Measurements from ENCODE around the gene SCUBE3. TPM values are rescaled to one million over a fixed set of nuclear protein-coding genes. Genes with fewer than 3 reads are reported as not detected.

Gene SCUBE3
- total and polyA plus RNA-seq, 2 donors = 0.09 to 0.14 TPM

- DNase-seq (ENCODE audit: low read depth in 6 of 9, low spot score in 9 of 9) = no peak
Measured at GRCh38 chr6:35275744-35276260, 62.0 kb downstream of the SCUBE3 start.

GRCh38 chr6:35278708-35279107, 65.0 kb downstream of the SCUBE3 start:
- Histone ChIP-seq H3K36me3 (ENCODE audit: control insufficient read depth in 2 of 2, insufficient read depth in 2 of 2, low read length in 1 of 2) (peaks cover 30 to 32% of the 10 kb centered on the region in 2 donors), H3K4me3 (ENCODE audit: low read length in 2 of 2) (no peak overlapping the region), H3K27me3 (ENCODE audit: control insufficient read depth in 2 of 2, insufficient read depth in 1 of 2, low read length in 1 of 2) (no peaks in the 10 kb centered on the region), H3K9me3 (ENCODE audit: control insufficient read depth in 2 of 2, insufficient read depth in 1 of 2, low read length in 1 of 2) (peaks cover 0 to 2% of the 10 kb centered on the region in 2 donors), H3K27ac (ENCODE audit: low read depth in 1 of 2, low read length in 1 of 2) (no peak overlapping the region), H3K4me1 (ENCODE audit: control insufficient read depth in 2 of 2, insufficient read depth in 2 of 2, low read length in 2 of 2) (no peaks in the 10 kb centered on the region)
- WGBS = 99% methylated on average over 3 of the region's 3 CpGs
- DNase-seq (ENCODE audit: low read depth in 6 of 9, low spot score in 9 of 9) = no peak

More at GRCh38 chr6:35275744-35276260, 62.0 kb downstream of the SCUBE3 start:
- no peaks in the 10 kb centered on the region for H3K9me3 ChIP-seq (ENCODE audit: control insufficient read depth in 2 of 2, insufficient read depth in 1 of 2, low read length in 1 of 2)
- peaks cover 4% of the 10 kb centered on the region in 2 donors for H3K36me3 ChIP-seq (ENCODE audit: control insufficient read depth in 2 of 2, insufficient read depth in 2 of 2, low read length in 1 of 2)
- H3K4me1 ChIP-seq (ENCODE audit: control insufficient read depth in 2 of 2, insufficient read depth in 2 of 2, low read length in 2 of 2) = no peaks in the 10 kb centered on the region
- H3K4me3 ChIP-seq (ENCODE audit: low read length in 2 of 2) = no peak overlapping the region
- H3K27ac ChIP-seq (ENCODE audit: low read depth in 1 of 2, low read length in 1 of 2) = no peak overlapping the region
- 95% methylated on average over 4 of the region's 4 CpGs for WGBS
- no peaks in the 10 kb centered on the region for H3K27me3 ChIP-seq (ENCODE audit: control insufficient read depth in 2 of 2, insufficient read depth in 1 of 2, low read length in 1 of 2)

- Histone ChIP-seq H3K4me3 (ENCODE audit: low read length in 2 of 2) (no peak overlapping the region), H3K36me3 (ENCODE audit: control insufficient read depth in 2 of 2, insufficient read depth in 2 of 2, low read length in 1 of 2) (peaks cover 36 to 45% of the 10 kb centered on the region in 2 donors)
- WGBS = 90% methylated on average over 4 of the region's 4 CpGs
Measured at GRCh38 chr6:35280903-35281302, 67.1 kb downstream of the SCUBE3 start.

GRCh38 chr6:35282472-35282871, 68.7 kb downstream of the SCUBE3 start:
- Histone ChIP-seq H3K4me3 (ENCODE audit: low read length in 2 of 2) (no peak overlapping the region), H3K9me3 (ENCODE audit: control insufficient read depth in 2 of 2, insufficient read depth in 1 of 2, low read length in 1 of 2) (peaks cover 0 to 2% of the 10 kb centered on the region in 2 donors), H3K27ac (ENCODE audit: low read depth in 1 of 2, low read length in 1 of 2) (no peak overlapping the region), H3K36me3 (ENCODE audit: control insufficient read depth in 2 of 2, insufficient read depth in 2 of 2, low read length in 1 of 2) (peaks cover 51 to 61% of the 10 kb centered on the region in 2 donors), H3K4me1 (ENCODE audit: control insufficient read depth in 2 of 2, insufficient read depth in 2 of 2, low read length in 2 of 2) (no peaks in the 10 kb centered on the region), H3K27me3 (ENCODE audit: control insufficient read depth in 2 of 2, insufficient read depth in 1 of 2, low read length in 1 of 2) (no peaks in the 10 kb centered on the region)
- WGBS = 100% methylated on average over 2 of the region's 2 CpGs
- no peak for DNase-seq (ENCODE audit: low read depth in 6 of 9, low spot score in 9 of 9)

More at GRCh38 chr6:35280903-35281302, 67.1 kb downstream of the SCUBE3 start:
- Histone ChIP-seq H3K9me3 (ENCODE audit: control insufficient read depth in 2 of 2, insufficient read depth in 1 of 2, low read length in 1 of 2) (peaks cover 0 to 2% of the 10 kb centered on the region in 2 donors), H3K27ac (ENCODE audit: low read depth in 1 of 2, low read length in 1 of 2) (no peak overlapping the region), H3K27me3 (ENCODE audit: control insufficient read depth in 2 of 2, insufficient read depth in 1 of 2, low read length in 1 of 2) (no peaks in the 10 kb centered on the region), H3K4me1 (ENCODE audit: control insufficient read depth in 2 of 2, insufficient read depth in 2 of 2, low read length in 2 of 2) (no peaks in the 10 kb centered on the region)
- DNase-seq (ENCODE audit: low read depth in 6 of 9, low spot score in 9 of 9) = no peak

GRCh38 chr6:35283361-35283760, 69.6 kb downstream of the SCUBE3 start:
- Histone ChIP-seq H3K4me3 (ENCODE audit: low read length in 2 of 2) (no peak overlapping the region), H3K36me3 (ENCODE audit: control insufficient read depth in 2 of 2, insufficient read depth in 2 of 2, low read length in 1 of 2) (peaks cover 60 to 70% of the 10 kb centered on the region in 2 donors), H3K4me1 (ENCODE audit: control insufficient read depth in 2 of 2, insufficient read depth in 2 of 2, low read length in 2 of 2) (no peaks in the 10 kb centered on the region), H3K9me3 (ENCODE audit: control insufficient read depth in 2 of 2, insufficient read depth in 1 of 2, low read length in 1 of 2) (peaks cover 0 to 2% of the 10 kb centered on the region in 2 donors), H3K27ac (ENCODE audit: low read depth in 1 of 2, low read length in 1 of 2) (no peak overlapping the region), H3K27me3 (ENCODE audit: control insufficient read depth in 2 of 2, insufficient read depth in 1 of 2, low read length in 1 of 2) (no peaks in the 10 kb centered on the region)
- DNase-seq (ENCODE audit: low read depth in 6 of 9, low spot score in 9 of 9) = no peak
- 99% methylated on average over 2 of the region's 2 CpGs for WGBS

GRCh38 chr6:35287671-35288396, 74.1 kb downstream of the SCUBE3 start:
- Histone ChIP-seq H3K4me1 (ENCODE audit: control insufficient read depth in 2 of 2, insufficient read depth in 2 of 2, low read length in 2 of 2) (no peaks in the 10 kb centered on the region), H3K27me3 (ENCODE audit: control insufficient read depth in 2 of 2, insufficient read depth in 1 of 2, low read length in 1 of 2) (no peaks in the 10 kb centered on the region), H3K9me3 (ENCODE audit: control insufficient read depth in 2 of 2, insufficient read depth in 1 of 2, low read length in 1 of 2) (no peaks in the 10 kb centered on the region), H3K36me3 (ENCODE audit: control insufficient read depth in 2 of 2, insufficient read depth in 2 of 2, low read length in 1 of 2) (peaks cover 79 to 88% of the 10 kb centered on the region in 2 donors), H3K4me3 (ENCODE audit: low read length in 2 of 2) (no peak overlapping the region), H3K27ac (ENCODE audit: low read depth in 1 of 2, low read length in 1 of 2) (no peak overlapping the region)
- DNase-seq (ENCODE audit: low read depth in 6 of 9, low spot score in 9 of 9) = no peak
- 98% methylated on average over 12 of the region's 12 CpGs for WGBS

- H3K36me3 ChIP-seq (ENCODE audit: control insufficient read depth in 2 of 2, insufficient read depth in 2 of 2, low read length in 1 of 2) = peaks cover 78 to 88% of the 10 kb centered on the region in 2 donors
- H3K27ac ChIP-seq (ENCODE audit: low read depth in 1 of 2, low read length in 1 of 2) = no peak overlapping the region
- H3K27me3 ChIP-seq (ENCODE audit: control insufficient read depth in 2 of 2, insufficient read depth in 1 of 2, low read length in 1 of 2) = no peaks in the 10 kb centered on the region
- no peak for DNase-seq (ENCODE audit: low read depth in 6 of 9, low spot score in 9 of 9)
- no peak overlapping the region for H3K4me3 ChIP-seq (ENCODE audit: low read length in 2 of 2)
- 70% methylated on average over 4 of the region's 4 CpGs for WGBS
- H3K4me1 ChIP-seq (ENCODE audit: control insufficient read depth in 2 of 2, insufficient read depth in 2 of 2, low read length in 2 of 2) = no peaks in the 10 kb centered on the region
- no peaks in the 10 kb centered on the region for H3K9me3 ChIP-seq (ENCODE audit: control insufficient read depth in 2 of 2, insufficient read depth in 1 of 2, low read length in 1 of 2)
Measured at GRCh38 chr6:35288834-35289233, 75.1 kb downstream of the SCUBE3 start.

GRCh38 chr6:35291491-35291890, 77.7 kb downstream of the SCUBE3 start:
- Histone ChIP-seq H3K27me3 (ENCODE audit: control insufficient read depth in 2 of 2, insufficient read depth in 1 of 2, low read length in 1 of 2) (no peaks in the 10 kb centered on the region), H3K9me3 (ENCODE audit: control insufficient read depth in 2 of 2, insufficient read depth in 1 of 2, low read length in 1 of 2) (no peaks in the 10 kb centered on the region), H3K27ac (ENCODE audit: low read depth in 1 of 2, low read length in 1 of 2) (no peak overlapping the region), H3K36me3 (ENCODE audit: control insufficient read depth in 2 of 2, insufficient read depth in 2 of 2, low read length in 1 of 2) (peaks cover 79 to 94% of the 10 kb centered on the region in 2 donors), H3K4me3 (ENCODE audit: low read length in 2 of 2) (no peak overlapping the region), H3K4me1 (ENCODE audit: control insufficient read depth in 2 of 2, insufficient read depth in 2 of 2, low read length in 2 of 2) (no peaks in the 10 kb centered on the region)
- 97% methylated on average over 13 of the region's 13 CpGs for WGBS
- DNase-seq (ENCODE audit: low read depth in 6 of 9, low spot score in 9 of 9) = no peak

- peaks cover 6 to 9% of the 10 kb centered on the region in 2 donors for H3K4me1 ChIP-seq (ENCODE audit: control insufficient read depth in 2 of 2, insufficient read depth in 2 of 2, low read length in 2 of 2)
- H3K4me3 ChIP-seq (ENCODE audit: low read length in 2 of 2) = no peak overlapping the region
- 90% methylated on average over 15 of the region's 15 CpGs for WGBS
- H3K27me3 ChIP-seq (ENCODE audit: control insufficient read depth in 2 of 2, insufficient read depth in 1 of 2, low read length in 1 of 2) = no peaks in the 10 kb centered on the region
- H3K36me3 ChIP-seq (ENCODE audit: control insufficient read depth in 2 of 2, insufficient read depth in 2 of 2, low read length in 1 of 2) = peaks cover 69 to 84% of the 10 kb centered on the region in 2 donors
- no peaks in the 10 kb centered on the region for H3K9me3 ChIP-seq (ENCODE audit: control insufficient read depth in 2 of 2, insufficient read depth in 1 of 2, low read length in 1 of 2)
- DNase-seq (ENCODE audit: low read depth in 6 of 9, low spot score in 9 of 9) = no peak
- no peak overlapping the region for H3K27ac ChIP-seq (ENCODE audit: low read depth in 1 of 2, low read length in 1 of 2)
Measured at GRCh38 chr6:35292494-35292893, 78.7 kb downstream of the SCUBE3 start.

Data from thymus (tissue), 11 donors.